Measurements from ENCODE around the gene COL5A1. TPM values are rescaled to one million over a fixed set of nuclear protein-coding genes. Genes with fewer than 3 reads are reported as not detected.
A peak's percentile ranks its signal among the peaks of the same experiment; 100 is the strongest.

The COL5A1 gene
- total and polyA plus RNA-seq, 4 donors, result 38.2 to 135 (median 88.3) TPM

- Histone ChIP-seq H3K4me1 (ENCODE audit: control insufficient read depth, insufficient read depth, low read length) (peaks cover 18% of the 10 kb centered on the region), H3K9me3 (ENCODE audit: control insufficient read depth, insufficient read depth, low read length) (no peaks in the 10 kb centered on the region), H3K27ac (ENCODE audit: low read depth, low read length) (no peak overlapping the region), H3K27me3 (ENCODE audit: control insufficient read depth, insufficient read depth, low read length) (no peaks in the 10 kb centered on the region), H3K36me3 (ENCODE audit: control insufficient read depth, insufficient read depth, low read length) (peaks cover 5% of the 10 kb centered on the region), H3K4me3 (ENCODE audit: low read depth, low read length) (no peak overlapping the region)
- WGBS (ENCODE audit: insufficient coverage), result 69% methylated on average over 19 of the region's 22 CpGs
- peak in 1 of 6 donors; percentile 54 for DNase-seq (ENCODE audit: low read depth in 4 of 6, low spot score in 6 of 6)
These were observed 101.4 kb downstream of the COL5A1 start for GRCh38 chr9:134742822-134743535.

- no peak overlapping the region for H3K27ac ChIP-seq (ENCODE audit: low read depth, low read length)
- H3K4me3 ChIP-seq (ENCODE audit: low read depth, low read length), result no peak overlapping the region
- no peaks in the 10 kb centered on the region for H3K9me3 ChIP-seq (ENCODE audit: control insufficient read depth, insufficient read depth, low read length)
- peaks cover 3% of the 10 kb centered on the region for H3K36me3 ChIP-seq (ENCODE audit: control insufficient read depth, insufficient read depth, low read length)
- peaks cover 14% of the 10 kb centered on the region for H3K4me1 ChIP-seq (ENCODE audit: control insufficient read depth, insufficient read depth, low read length)
- H3K27me3 ChIP-seq (ENCODE audit: control insufficient read depth, insufficient read depth, low read length), result no peaks in the 10 kb centered on the region
- no peak for DNase-seq (ENCODE audit: low read depth in 4 of 6, low spot score in 6 of 6)
- 59% methylated on average over 4 of the region's 5 CpGs for WGBS (ENCODE audit: insufficient coverage)
These were observed 102.2 kb downstream of the COL5A1 start for GRCh38 chr9:134743853-134744252.

DNA sequence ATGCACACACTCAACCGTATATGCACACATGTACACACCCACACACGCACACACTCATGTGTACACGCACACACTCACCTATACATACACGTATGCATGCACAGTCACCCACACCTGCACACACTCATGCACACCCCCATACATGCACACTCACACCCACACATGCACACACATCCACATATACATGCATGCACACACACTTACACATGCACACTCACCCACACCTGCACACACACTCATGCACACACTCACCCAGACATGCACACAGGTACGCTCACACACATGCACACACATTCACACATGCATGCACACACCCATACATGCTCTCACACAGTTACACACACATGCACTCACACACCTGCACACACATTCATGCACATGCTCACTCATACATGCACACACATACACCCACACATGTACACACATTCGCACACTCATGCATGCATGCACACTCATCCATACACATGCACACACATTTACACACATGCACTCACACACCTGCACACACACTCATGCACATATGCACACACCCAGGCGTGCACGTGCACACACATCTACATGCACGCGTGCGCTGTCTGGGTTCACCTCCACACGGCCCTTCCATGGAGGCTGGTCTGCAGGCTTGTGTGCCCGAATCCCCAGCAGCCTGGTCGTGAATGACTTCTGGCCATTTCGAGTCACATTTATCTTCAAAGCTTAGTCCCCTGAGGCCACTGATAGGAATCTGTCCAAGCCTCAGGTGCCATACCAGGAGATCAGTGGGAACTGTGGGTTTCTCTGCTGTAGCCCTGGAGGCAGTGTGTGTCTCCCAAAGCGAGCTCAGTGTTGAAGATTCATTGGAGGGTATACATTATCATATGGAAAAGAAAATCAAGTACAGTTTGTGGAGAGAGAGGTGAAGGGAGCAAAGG lies 103.0 kb downstream of the COL5A1 start:
- Histone ChIP-seq H3K27me3 (ENCODE audit: control insufficient read depth, insufficient read depth, low read length) (no peaks in the 10 kb centered on the region), H3K36me3 (ENCODE audit: control insufficient read depth, insufficient read depth, low read length) (peaks cover 3% of the 10 kb centered on the region), H3K9me3 (ENCODE audit: control insufficient read depth, insufficient read depth, low read length) (no peaks in the 10 kb centered on the region), H3K4me3 (ENCODE audit: low read depth, low read length) (no peak overlapping the region), H3K4me1 (ENCODE audit: control insufficient read depth, insufficient read depth, low read length) (peaks cover 8% of the 10 kb centered on the region), H3K27ac (ENCODE audit: low read depth, low read length) (no peak overlapping the region)
- no peak for DNase-seq (ENCODE audit: low read depth in 4 of 6, low spot score in 6 of 6)
- 96% methylated on average over 16 of the region's 16 CpGs for WGBS (ENCODE audit: insufficient coverage)

DNA sequence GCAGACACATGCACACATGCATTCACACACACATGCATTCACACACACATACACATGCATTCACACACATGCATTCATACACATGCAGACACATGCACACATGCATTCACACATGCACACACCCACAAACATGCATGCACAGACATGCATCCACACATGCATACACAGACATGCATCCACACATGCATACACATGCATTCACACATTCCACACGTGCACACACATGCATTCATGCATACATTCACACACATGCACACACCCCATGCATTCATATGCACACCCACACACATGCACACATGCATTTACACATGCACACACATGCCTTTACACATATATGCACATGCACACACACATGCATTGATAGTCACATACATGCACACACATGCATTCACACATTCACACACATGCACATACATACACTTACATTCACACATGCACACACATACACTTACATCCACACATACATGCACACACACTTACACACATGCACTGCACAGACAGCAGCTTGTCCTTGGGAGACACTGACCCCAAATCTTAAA lies 106.4 kb downstream of the COL5A1 start:
- H3K36me3 ChIP-seq (ENCODE audit: control insufficient read depth, insufficient read depth, low read length), result peaks cover 7% of the 10 kb centered on the region
- WGBS (ENCODE audit: insufficient coverage), result 100% methylated on average over 1 of the region's 1 CpG
- H3K4me1 ChIP-seq (ENCODE audit: control insufficient read depth, insufficient read depth, low read length), result peaks cover 22% of the 10 kb centered on the region
- no peaks in the 10 kb centered on the region for H3K9me3 ChIP-seq (ENCODE audit: control insufficient read depth, insufficient read depth, low read length)
- H3K27me3 ChIP-seq (ENCODE audit: control insufficient read depth, insufficient read depth, low read length), result no peaks in the 10 kb centered on the region
- H3K27ac ChIP-seq (ENCODE audit: low read depth, low read length), result no peak overlapping the region
- no peak overlapping the region for H3K4me3 ChIP-seq (ENCODE audit: low read depth, low read length)
- no peak for DNase-seq (ENCODE audit: low read depth in 4 of 6, low spot score in 6 of 6)

GRCh38 chr9:134748591-134748990 lies 107.0 kb downstream of the COL5A1 start:
- 40% methylated on average over 7 of the region's 8 CpGs for WGBS (ENCODE audit: insufficient coverage)
- no peak for DNase-seq (ENCODE audit: low read depth in 4 of 6, low spot score in 6 of 6)

GRCh38 chr9:134750450-134751155 lies 109.0 kb downstream of the COL5A1 start:
- Histone ChIP-seq H3K36me3 (ENCODE audit: control insufficient read depth, insufficient read depth, low read length) (peaks cover 15% of the 10 kb centered on the region), H3K4me3 (ENCODE audit: low read depth, low read length) (no peak overlapping the region), H3K4me1 (ENCODE audit: control insufficient read depth, insufficient read depth, low read length) (peaks cover 22% of the 10 kb centered on the region), H3K27ac (ENCODE audit: low read depth, low read length) (no peak overlapping the region), H3K9me3 (ENCODE audit: control insufficient read depth, insufficient read depth, low read length) (no peaks in the 10 kb centered on the region), H3K27me3 (ENCODE audit: control insufficient read depth, insufficient read depth, low read length) (no peaks in the 10 kb centered on the region)
- no peak for DNase-seq (ENCODE audit: low read depth in 4 of 6, low spot score in 6 of 6)
- WGBS (ENCODE audit: insufficient coverage), result 93% methylated on average over 21 of the region's 21 CpGs

More at GRCh38 chr9:134748591-134748990, 107.0 kb downstream of the COL5A1 start:
- peaks cover 7% of the 10 kb centered on the region for H3K36me3 ChIP-seq (ENCODE audit: control insufficient read depth, insufficient read depth, low read length)
- no peak overlapping the region for H3K4me3 ChIP-seq (ENCODE audit: low read depth, low read length)
- H3K27ac ChIP-seq (ENCODE audit: low read depth, low read length), result no peak overlapping the region
- H3K4me1 ChIP-seq (ENCODE audit: control insufficient read depth, insufficient read depth, low read length), result peaks cover 22% of the 10 kb centered on the region
- no peaks in the 10 kb centered on the region for H3K9me3 ChIP-seq (ENCODE audit: control insufficient read depth, insufficient read depth, low read length)
- no peaks in the 10 kb centered on the region for H3K27me3 ChIP-seq (ENCODE audit: control insufficient read depth, insufficient read depth, low read length)

DNA sequence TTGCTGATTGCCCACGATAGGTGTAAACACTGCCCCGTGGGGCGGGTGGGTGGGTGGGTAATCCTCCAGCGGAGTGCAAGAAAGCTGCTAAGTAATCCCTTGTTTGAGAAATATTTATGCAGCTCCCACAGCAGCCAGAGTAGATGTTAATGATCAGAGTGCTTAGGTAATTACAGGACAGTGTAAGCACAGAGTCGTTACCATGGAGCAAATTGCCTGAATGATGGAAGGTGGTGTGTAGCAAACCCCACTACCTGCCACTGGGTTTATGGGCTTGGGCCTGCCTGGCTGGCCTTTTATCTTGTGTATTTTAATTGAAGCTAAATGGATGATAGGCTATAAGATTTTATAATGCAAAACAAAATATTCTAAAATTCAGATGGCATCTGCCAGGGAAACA lies 110.0 kb downstream of the COL5A1 start:
- Histone ChIP-seq H3K9me3 (ENCODE audit: control insufficient read depth, insufficient read depth, low read length) (no peaks in the 10 kb centered on the region), H3K27me3 (ENCODE audit: control insufficient read depth, insufficient read depth, low read length) (no peaks in the 10 kb centered on the region), H3K4me3 (ENCODE audit: low read depth, low read length) (no peak overlapping the region), H3K27ac (ENCODE audit: low read depth, low read length) (no peak overlapping the region), H3K4me1 (ENCODE audit: control insufficient read depth, insufficient read depth, low read length) (peaks cover 22% of the 10 kb centered on the region), H3K36me3 (ENCODE audit: control insufficient read depth, insufficient read depth, low read length) (peaks cover 12% of the 10 kb centered on the region)
- no CpG with 5 or more reads among the region's 5 CpGs for WGBS (ENCODE audit: insufficient coverage)
- peak in 1 of 6 donors; percentile 90 for DNase-seq (ENCODE audit: low read depth in 4 of 6, low spot score in 6 of 6)

- no peaks in the 10 kb centered on the region for H3K27me3 ChIP-seq (ENCODE audit: control insufficient read depth, insufficient read depth, low read length)
- H3K9me3 ChIP-seq (ENCODE audit: control insufficient read depth, insufficient read depth, low read length), result no peaks in the 10 kb centered on the region
- peaks cover 13% of the 10 kb centered on the region for H3K36me3 ChIP-seq (ENCODE audit: control insufficient read depth, insufficient read depth, low read length)
- WGBS (ENCODE audit: insufficient coverage), result 69% methylated on average over 12 of the region's 16 CpGs
- no peak overlapping the region for H3K27ac ChIP-seq (ENCODE audit: low read depth, low read length)
- no peak overlapping the region for H3K4me3 ChIP-seq (ENCODE audit: low read depth, low read length)
- H3K4me1 ChIP-seq (ENCODE audit: control insufficient read depth, insufficient read depth, low read length), result peaks cover 22% of the 10 kb centered on the region
- no peak for DNase-seq (ENCODE audit: low read depth in 4 of 6, low spot score in 6 of 6)
These were observed 111.0 kb downstream of the COL5A1 start for GRCh38 chr9:134752471-134753168.

GRCh38 chr9:134753191-134753590 lies 111.6 kb downstream of the COL5A1 start:
- no peak for DNase-seq (ENCODE audit: low read depth in 4 of 6, low spot score in 6 of 6)
- peaks cover 14% of the 10 kb centered on the region for H3K36me3 ChIP-seq (ENCODE audit: control insufficient read depth, insufficient read depth, low read length)
- no peaks in the 10 kb centered on the region for H3K27me3 ChIP-seq (ENCODE audit: control insufficient read depth, insufficient read depth, low read length)
- H3K4me3 ChIP-seq (ENCODE audit: low read depth, low read length), result no peak overlapping the region
- no peaks in the 10 kb centered on the region for H3K9me3 ChIP-seq (ENCODE audit: control insufficient read depth, insufficient read depth, low read length)
- H3K4me1 ChIP-seq (ENCODE audit: control insufficient read depth, insufficient read depth, low read length), result peaks cover 22% of the 10 kb centered on the region
- 88% methylated on average over 10 of the region's 11 CpGs for WGBS (ENCODE audit: insufficient coverage)
- no peak overlapping the region for H3K27ac ChIP-seq (ENCODE audit: low read depth, low read length)

All from spinal cord (tissue), 10 donors.